Right lobe of liver (tissue), 6 donors: ENCODE results near the gene BLOC1S4. TPM values are rescaled to one million over a fixed set of nuclear protein-coding genes. Genes with fewer than 3 reads are reported as not detected.

Experiments used
- ATAC-seq, 4 donors: fragments of 200-7000 bp; cut with Tn5 transposase; one replicate each; pipeline ENCODE4 v1.9.1; 2020; ENCODE audit warnings: mild to moderate bottlenecking in 4 of 4, moderate library complexity in 4 of 4
- DNase-seq, 3 donors: peaks; one replicate each; pipeline ENCODE4 v3.0.0-alpha.2; 2020
- H3K27ac ChIP-seq, 3 donors: fragments of 200-600 bp; one replicate each; pipeline ENCODE4 v1.8.0; 2022
- H3K27me3 ChIP-seq, 2 donors: fragments of 200-600 bp; one replicate each; pipeline ENCODE4 v1.8.0; 2022
- H3K36me3 ChIP-seq, 4 donors: fragments of 200-600 bp; sonication (generic) in 1 of 4; one replicate each; pipeline versions ENCODE4 v1.5.1 to v1.8.0; 2017 to 2022; ENCODE audit warnings: control low read depth in 1 of 4
- H3K4me1 ChIP-seq, 4 donors: fragments of 200-600 bp; sonication (generic) in 1 of 4; one replicate each; pipeline versions ENCODE4 v1.5.1 to v1.8.0; 2017 to 2022; ENCODE audit warnings: control low read depth in 1 of 4
- H3K4me3 ChIP-seq, 3 donors: fragments of 200-600 bp; one replicate each; pipeline ENCODE4 v1.8.0; 2022
- H3K9me3 ChIP-seq, 4 donors: fragments of 200-600 bp; sonication (generic) in 1 of 4; one replicate each; pipeline versions ENCODE4 v1.5.1 to v1.8.0; 2017 to 2022; ENCODE audit warnings: control low read depth in 1 of 4
- POLR2A ChIP-seq: fragments of 450-650 bp; IDR thresholded peaks from one replicate; pipeline ENCODE4 v1.6.1; 2017; ENCODE audit warnings: antibody characterized with exemption, mild to moderate bottlenecking
- WGBS: methylation state at CpG from one replicate; pipeline ENCODE4 v1.1.6; 2018; ENCODE audit warnings: low coverage, low lambda C conversion rate; ENCODE audit not compliant: insufficient coverage; ENCODE audit errors: missing lambda C conversion rate; 5-methylcytosine and 5-hydroxymethylcytosine counted together
- intact Hi-C, 2 donors: fragments of 100-400 bp; cut with DNase I; formaldehyde crosslinking; loops; one replicate each; pipeline versions ENCODE4 v1.11.2 to v1.14.1; 2022
- total RNA-seq, 6 experiments: library from RNA; depleted of rRNA in 2 of 6; stranded (reverse); fragments of >200 nt in 2 of 6; fragmentation: NEBNext Ultra II Directional in 3 of 6; extraction: Animal tissue kit (Norgen Biotek cat#: 25700) in 3 of 6; gene quantifications; one replicate each; pipeline versions ENCODE4 v1.1.0 to v1.2.4, GENCODE V29; 2016 to 2023
- TF ChIP-seq, protein P1 (sequence below), 4 donors: fragments of 200-600 bp in 3 of 4; fragments of 450-650 bp in 1 of 4; IDR thresholded peaks; one replicate each; pipeline versions ENCODE4 v1.5.1 to v1.8.0; 2016 to 2022; ENCODE audit warnings: antibody characterized with exemption in 4 of 4, mild to moderate bottlenecking in 2 of 4
- donor health status: DM: no; HTN: yes; CAD: no.
- donor health status: DM: no; HTN: no; CAD: no.
- donor health status: DM: no; HTN: no; CAD: no.
- donor health status: DM: no; HTN: yes; CAD: no.
- donor health status: DM: no; HTN: yes; CAD: no.

The BLOC1S4 gene
- total RNA-seq, 6 experiments from 2014 or later: 3.0 to 9.9 (median 6.6) TPM

DNA sequence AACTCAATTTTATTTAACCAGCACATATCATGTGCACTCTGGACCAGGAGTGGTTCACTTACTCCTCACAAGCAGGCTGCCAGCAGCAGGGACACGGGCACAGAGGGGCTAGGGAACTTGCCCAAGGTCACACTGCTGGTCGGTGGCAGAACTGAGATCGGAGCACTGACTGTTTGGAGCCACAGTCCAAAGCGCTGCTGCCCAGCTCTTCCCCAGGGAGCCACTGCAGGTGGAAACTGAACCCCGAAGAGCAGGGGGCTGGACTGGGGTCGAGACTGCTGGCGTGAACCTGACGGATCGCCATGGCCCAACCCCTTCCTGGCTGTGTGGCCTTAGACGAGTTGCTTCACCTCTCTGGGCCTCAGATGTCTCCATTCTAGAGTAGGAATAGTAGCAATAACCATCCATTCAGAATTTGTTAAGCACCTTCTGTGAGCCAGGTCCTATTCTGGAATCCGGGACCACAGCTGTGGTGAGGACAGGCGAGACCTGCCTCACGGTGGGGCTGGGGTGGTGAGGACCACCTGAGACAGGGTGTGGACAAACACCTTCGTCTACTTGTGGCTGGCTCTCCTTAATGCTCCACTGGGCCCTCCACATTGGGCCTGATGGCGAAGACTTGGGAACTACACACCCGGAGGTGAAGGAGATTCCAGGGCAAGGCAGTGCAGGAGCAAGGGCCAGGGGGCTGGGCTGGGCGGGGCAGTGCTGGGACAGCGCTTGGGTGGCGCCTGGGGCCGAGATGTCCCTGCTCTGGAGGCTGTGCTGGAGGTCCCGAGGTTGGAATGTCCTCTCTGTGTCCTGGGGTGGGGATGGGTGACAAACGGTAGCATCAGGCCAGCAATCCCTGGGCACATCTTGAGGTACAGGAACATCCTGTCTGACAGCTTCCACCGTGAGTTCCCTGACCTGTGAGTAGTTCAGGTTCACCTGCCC, 34.6 kb downstream of the BLOC1S4 start:
- no peaks in the 10 kb centered on the region for H3K9me3 ChIP-seq
- no peaks in the 10 kb centered on the region for H3K27me3 ChIP-seq
- H3K27ac ChIP-seq: peak overlapping the region; percentile 59 to 89 (median 75)
- 34% methylated on average over 7 of the region's 23 CpGs for WGBS
- intact Hi-C loops: no loop called here
- H3K36me3 ChIP-seq: no peaks in the 10 kb centered on the region
- peak in 2 of 4 donors; percentile 1 to 5 for ATAC-seq
- TF ChIP-seq POLR2A: no peak
- TF ChIP-seq, protein P1, sequence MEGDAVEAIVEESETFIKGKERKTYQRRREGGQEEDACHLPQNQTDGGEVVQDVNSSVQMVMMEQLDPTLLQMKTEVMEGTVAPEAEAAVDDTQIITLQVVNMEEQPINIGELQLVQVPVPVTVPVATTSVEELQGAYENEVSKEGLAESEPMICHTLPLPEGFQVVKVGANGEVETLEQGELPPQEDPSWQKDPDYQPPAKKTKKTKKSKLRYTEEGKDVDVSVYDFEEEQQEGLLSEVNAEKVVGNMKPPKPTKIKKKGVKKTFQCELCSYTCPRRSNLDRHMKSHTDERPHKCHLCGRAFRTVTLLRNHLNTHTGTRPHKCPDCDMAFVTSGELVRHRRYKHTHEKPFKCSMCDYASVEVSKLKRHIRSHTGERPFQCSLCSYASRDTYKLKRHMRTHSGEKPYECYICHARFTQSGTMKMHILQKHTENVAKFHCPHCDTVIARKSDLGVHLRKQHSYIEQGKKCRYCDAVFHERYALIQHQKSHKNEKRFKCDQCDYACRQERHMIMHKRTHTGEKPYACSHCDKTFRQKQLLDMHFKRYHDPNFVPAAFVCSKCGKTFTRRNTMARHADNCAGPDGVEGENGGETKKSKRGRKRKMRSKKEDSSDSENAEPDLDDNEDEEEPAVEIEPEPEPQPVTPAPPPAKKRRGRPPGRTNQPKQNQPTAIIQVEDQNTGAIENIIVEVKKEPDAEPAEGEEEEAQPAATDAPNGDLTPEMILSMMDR (IDR thresholded peaks at IDR 0.05): no peak
- H3K4me1 ChIP-seq: peaks cover 0 to 84% (median 39%) of the 10 kb centered on the region in 4 donors
- peak; percentile 21 to 74 (median 67) for DNase-seq
- H3K4me3 ChIP-seq: peak overlapping the region in 1 of 3 donors; percentile 37

DNA sequence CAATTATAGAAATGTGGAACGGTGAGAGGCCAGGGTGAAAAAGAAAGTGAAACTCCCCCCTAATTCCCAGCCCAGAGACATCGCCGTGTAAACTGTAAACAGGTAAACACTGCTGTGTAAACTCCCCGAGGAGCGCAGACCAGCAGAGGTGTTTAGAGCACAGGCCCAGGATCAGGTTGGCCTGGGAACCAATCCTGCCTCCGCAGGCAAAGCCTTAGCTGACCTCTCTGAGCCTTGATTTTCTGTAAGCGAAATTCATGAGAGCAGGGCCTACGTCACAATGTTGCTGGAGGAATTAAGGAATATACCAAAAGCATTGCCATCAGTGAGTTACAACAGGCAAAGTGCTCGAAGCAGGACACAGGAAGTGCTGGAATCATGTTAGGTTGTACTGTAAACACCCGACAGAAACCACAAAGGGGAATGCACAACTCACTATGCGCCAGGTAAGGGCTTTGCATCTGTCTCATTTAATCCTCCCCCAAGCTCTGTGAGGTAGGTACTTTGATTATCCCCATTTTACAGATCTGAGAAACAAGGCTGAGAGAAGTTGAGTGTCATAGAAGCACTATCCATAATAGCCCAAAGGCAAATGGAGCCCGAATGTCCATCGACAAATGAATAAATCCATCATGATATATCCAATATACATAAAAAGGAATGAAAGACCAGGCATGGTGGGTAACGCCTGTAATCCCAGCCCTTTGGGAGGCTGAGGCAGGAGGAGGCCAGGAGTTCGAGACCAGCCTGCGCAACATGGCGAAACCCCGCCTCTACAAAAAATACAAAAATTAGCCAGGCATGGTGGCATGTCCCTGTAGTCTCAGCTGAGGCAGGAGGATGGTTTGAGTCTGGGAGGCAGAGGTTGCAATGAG, 35.9 kb downstream of the BLOC1S4 start:
- Histone ChIP-seq H3K27me3 (no peaks in the 10 kb centered on the region), H3K4me1 (peaks cover 0 to 82% (median 38%) of the 10 kb centered on the region in 4 donors), H3K4me3 (no peak overlapping the region), H3K9me3 (no peaks in the 10 kb centered on the region), H3K27ac (peak overlapping the region; percentile 47 to 89 (median 75)), H3K36me3 (no peaks in the 10 kb centered on the region)
- TF ChIP-seq, protein P1 (IDR thresholded peaks at IDR 0.05): no peak
- TF ChIP-seq POLR2A: peak; percentile 42
- intact Hi-C loops: no loop called here
- peak in 2 of 4 donors; percentile 9 to 10 for ATAC-seq
- WGBS: 51% methylated on average over 16 of the region's 18 CpGs
- peak; percentile 47 to 63 (median 59) for DNase-seq

DNA sequence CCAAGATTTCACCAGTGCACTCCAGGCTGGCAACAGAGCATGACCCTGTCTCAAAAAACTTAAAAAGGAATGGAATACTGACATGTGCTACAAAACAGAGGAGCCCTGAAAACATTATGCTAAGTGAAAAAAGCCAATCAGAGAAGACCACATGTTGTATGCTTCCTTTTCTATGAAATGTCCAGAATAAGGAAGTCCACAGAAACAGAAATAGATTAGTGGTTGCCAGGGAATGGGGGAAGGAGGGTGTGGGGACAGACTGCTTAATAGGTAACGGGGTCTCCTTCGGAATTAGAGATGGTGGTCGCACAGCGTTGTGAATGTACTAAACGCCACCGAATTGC, 36.5 kb downstream of the BLOC1S4 start:
- Histone ChIP-seq H3K27ac (peak overlapping the region; percentile 47 to 89 (median 75)), H3K9me3 (no peaks in the 10 kb centered on the region), H3K36me3 (no peaks in the 10 kb centered on the region), H3K4me3 (no peak overlapping the region), H3K27me3 (no peaks in the 10 kb centered on the region), H3K4me1 (peaks cover 0 to 75% (median 36%) of the 10 kb centered on the region in 4 donors)
- DNase-seq (no peak), ATAC-seq (no peak)
- WGBS: 60% methylated on average over 6 of the region's 6 CpGs
- TF ChIP-seq POLR2A: no peak
- intact Hi-C loops: no loop called here

DNA sequence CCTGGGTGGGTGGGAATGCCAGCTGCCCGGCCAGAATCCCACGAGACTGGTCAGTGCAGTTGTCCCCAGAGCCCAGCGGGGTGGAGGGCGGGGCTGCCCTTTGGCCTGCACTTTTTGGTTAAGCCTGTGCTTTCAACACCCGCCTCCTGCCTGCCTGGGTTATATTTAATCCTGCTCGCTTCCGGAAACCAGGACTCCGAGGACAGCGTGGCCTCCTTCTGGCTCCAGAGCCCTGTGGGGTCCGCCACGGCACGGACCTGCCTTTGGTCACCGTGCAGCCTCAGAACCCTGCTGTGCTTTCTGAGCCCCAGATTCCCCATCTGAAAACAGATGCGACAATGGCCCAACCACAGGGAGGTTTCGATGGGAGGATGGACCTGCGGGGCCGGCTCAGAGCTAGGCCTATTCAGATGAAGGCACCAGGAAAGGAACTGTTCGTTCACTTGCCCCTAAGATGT, 37.2 kb downstream of the BLOC1S4 start:
- H3K4me1 ChIP-seq: peaks cover 0 to 69% (median 32%) of the 10 kb centered on the region in 4 donors
- no peaks in the 10 kb centered on the region for H3K36me3 ChIP-seq
- DNase-seq (peak; percentile 86 to 95 (median 93)), ATAC-seq (peak; percentile 52 to 61 (median 56))
- TF ChIP-seq POLR2A: peak; percentile 95
- TF ChIP-seq, protein P1 (IDR thresholded peaks at IDR 0.05): peak in 1 of 4 donors; percentile 9
- 36% methylated on average over 4 of the region's 18 CpGs for WGBS
- intact Hi-C loops: no loop called here
- H3K4me3 ChIP-seq: peak overlapping the region in 2 of 3 donors; percentile 42 to 45
- H3K27ac ChIP-seq: peak overlapping the region; percentile 47 to 89 (median 75)
- no peaks in the 10 kb centered on the region for H3K27me3 ChIP-seq
- no peaks in the 10 kb centered on the region for H3K9me3 ChIP-seq
